ENCODE results near the gene FOXD4.
"Not testable (repeated sequence)": the region's sequence is repeated elsewhere in the genome, so short reads cannot be mapped to it uniquely, and the experiment has no call there.

GRCh38 chr9:159871-160270, 41.7 kb upstream of the FOXD4 start:
- TF ChIP-seq CTCF (IDR thresholded peaks at IDR 0.05; ENCODE audit: insufficient read depth, low read length, poor library complexity, severe bottlenecking); EZH2phosphoT487 (conservative IDR thresholded peaks at IDR 0.05; ENCODE audit: low read length): not testable (repeated sequence)

All from SU-DHL-6 (cell line).